Stimulated activated CD8-positive, alpha-beta memory T cell treated with anti-CD3 and anti-CD28 coated beads, Interleukin-12 subunit alpha, Interleukin-12 subunit beta, amount 100 ng/mL, for 4 hours (primary cell): ENCODE data around the gene MAL.

Source experiments
- DNase-seq: peaks from one replicate; pipeline ENCODE4 v3.0.0-alpha.2; 2020; ENCODE audit warnings: low read depth

MAL gene

DNA sequence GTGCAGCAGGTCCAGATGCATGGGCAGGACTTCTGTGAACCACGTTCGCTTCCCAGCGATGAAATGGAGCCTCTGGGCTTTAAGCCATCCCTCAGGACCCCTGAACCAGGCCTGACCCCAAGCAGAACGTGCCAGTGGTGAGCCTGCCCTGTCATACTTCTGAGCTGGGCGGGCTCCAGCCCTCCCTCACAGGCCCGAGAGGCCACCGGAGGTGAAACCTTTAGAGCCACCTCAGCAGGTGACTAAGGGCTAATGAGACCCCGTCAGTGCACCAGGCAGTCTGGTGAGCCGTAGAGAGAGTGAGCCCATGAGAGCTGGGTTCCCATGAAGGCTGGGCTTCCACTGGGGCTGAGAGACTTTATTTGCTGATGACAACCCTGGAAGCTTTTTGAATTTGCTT is 8.9 kb upstream of the MAL start:
- no peak for DNase-seq

DNA sequence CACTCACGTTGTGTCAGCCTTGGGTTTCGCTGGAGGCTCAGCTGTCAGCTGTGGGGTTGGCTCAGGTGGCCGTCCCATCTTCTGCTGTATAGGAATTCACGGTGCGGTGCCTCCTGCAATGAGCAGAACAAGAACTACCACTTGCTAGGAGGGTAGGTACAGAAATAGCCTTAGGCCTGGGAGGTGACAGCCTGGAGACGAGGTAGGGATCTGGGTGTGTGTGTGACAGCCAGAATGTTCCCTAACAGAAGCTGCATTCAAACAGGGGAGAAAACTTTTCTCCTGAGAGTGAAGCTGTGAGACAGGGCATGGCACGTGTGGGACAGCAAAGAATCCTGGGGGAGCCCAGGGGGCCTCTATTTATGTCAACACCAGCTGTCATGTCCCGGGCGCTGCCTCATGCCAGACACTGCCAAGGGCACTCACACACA is 8.4 kb upstream of the MAL start:
- DNase-seq, result no peak

DNA sequence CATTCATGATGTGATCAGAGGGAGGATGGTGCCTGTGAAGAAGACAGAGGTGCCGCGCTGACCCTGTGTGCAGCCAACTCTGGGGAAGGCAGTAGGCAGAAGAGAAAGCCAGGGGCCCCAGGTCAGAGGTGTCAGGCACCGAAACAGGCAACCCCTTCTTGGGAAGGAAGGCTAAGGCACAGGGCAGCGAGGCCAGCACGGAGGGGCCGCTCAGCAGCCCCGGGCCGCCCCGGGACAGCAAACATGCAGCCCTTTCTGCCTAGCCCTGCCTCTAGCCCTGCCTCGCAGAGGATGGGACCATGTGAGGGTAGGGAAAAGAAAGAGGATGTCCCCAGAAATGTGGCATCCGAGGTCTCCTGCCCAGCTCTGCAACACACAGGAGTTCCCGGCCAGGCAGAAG is 7.7 kb upstream of the MAL start:
- no peak for DNase-seq

DNA sequence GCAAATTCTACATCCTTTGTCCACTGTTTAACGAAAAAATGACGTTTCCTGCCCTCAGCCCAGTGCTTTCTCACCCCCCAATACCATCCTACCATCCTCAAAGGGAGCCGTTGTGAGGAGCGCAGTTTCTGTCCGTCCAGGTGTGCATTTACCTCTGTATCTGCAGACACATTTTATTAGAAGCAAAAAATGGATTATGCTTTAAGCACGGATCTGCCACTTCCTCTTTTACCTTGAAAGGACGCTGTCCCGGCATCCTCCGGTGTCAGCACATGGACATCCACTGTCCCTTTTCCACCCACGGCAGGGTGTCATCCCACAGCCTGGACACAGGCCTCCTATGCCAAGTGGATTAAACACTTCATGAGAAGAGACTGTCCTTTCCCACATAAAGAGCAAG is 7.2 kb upstream of the MAL start:
- DNase-seq, result no peak

DNA sequence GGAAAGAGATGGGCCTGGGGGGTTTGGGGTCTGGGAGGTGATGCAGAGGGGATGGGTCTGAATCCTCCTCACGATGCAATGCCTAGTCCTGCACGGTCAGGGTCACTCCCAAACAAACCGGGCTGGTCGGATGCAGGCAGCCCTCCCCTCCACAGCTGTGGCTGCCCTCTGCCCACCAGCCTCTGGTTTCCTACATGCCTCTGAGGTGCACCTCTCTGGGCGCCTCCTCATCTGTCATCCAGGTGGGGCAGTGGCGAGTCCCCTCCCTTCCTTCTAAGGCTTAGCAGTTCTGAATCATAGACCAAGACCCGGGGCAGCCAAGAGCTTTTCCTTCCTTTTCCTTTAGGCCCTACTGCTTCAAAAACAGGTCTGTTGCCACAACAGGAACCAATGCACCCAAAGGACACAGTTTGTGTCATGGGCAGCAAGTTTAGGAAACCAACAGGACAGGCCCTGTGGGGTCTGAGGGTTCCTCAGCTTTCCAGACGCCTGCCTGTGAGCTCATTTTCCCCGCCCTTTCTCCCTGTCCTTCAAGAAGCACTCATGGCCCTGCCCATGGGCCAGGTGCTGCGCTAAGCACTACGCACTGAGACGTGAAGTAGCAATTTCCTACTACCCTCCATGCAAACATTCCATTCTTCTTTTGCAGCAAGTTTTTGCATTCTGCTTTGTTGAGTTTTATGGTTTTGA is 6.5 kb upstream of the MAL start:
- no peak for DNase-seq

DNA sequence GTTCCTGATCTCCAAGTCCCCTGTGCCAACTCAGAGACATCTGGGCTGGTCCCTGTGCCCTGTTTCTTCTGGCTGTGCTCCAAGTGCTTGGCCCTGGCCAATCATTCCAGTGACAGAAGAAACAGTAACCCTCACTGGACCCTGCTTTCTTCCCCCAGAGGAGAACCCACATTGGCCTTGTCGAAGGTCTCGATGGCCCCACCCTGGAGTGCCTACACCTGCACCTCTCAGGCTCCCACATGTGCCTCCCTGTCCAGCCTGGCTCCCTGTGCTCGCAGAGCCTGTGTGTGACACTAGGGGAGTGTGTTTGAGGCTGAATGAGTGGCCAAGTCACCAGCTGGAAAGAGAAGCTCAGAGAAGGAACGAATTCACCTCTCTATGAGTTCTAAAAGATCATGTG is 5.9 kb upstream of the MAL start:
- DNase-seq, result no peak

DNA sequence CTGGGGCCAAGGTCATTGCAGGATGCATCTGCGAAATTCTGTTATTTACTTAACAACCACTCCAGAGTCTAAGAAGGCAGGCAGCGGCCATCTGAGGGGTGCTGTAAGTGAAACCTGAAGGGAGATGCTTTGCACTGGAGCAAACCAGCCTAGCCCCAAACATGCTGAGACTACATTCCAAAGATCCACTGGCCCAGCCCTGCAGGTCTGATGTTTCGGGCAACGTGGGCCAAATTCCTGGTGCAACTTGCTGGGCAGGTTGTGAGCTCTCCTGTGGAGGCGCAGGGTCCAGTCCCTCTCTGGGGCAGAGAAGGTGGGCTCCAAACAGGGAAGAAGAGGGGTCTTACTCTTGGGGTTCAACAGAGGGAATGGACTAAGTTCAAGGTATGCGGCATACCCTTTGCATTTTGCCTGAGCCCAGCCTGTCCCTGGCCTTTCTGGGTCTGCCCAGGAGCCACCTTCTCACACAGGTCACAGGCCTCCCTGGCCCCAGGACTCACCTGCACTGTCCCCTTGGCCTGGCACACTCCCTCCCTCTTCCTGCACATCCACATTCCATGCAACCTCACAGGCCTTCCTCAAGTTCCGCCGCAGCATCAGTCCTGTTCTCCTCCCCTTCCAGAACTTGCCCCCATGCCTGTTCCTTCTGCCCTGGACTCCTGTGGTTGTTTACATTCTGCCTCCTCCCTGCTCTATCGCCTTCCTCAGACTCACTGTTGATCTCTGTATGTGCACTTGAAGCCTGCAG is 5.1 kb upstream of the MAL start:
- no peak for DNase-seq

DNA sequence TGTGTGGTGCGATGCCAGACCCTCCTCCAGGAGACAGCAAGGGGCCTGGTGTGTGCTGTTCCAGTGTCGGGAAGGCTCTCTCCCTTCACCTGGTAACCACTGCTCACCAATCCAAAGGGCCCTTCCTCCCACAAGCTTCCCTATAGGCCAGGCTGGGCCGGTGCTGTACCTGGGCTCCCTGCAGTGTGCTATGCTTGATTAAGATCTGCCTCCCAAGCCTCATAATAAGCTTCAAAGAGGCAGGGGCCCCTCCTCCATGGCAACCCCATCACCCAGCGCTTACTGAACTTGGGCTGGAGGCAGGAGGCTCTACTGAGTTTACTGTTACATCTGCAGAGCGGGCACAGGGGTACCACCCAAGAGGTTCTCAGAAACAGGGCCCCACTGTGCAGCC is 4.5 kb upstream of the MAL start:
- DNase-seq, result no peak

DNA sequence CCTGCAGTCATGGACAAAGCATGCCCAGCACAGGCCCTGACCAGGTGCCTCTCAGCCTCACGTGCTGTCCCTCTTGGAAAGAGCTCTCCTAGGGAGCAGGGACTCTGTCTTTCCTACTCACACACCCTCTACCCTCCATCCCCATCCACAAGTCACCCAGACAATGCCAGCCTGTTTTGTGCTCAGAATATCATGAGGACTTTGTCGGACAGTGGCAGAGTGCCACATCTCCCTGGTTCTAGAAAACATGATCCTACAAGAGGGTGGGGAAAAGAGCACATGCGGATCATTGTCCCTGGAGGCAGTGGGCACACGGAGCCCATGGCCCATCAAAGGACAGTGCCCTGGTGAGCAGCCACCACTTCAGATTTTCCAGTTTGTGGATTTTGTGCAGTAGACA is 3.7 kb upstream of the MAL start:
- DNase-seq, result no peak

DNA sequence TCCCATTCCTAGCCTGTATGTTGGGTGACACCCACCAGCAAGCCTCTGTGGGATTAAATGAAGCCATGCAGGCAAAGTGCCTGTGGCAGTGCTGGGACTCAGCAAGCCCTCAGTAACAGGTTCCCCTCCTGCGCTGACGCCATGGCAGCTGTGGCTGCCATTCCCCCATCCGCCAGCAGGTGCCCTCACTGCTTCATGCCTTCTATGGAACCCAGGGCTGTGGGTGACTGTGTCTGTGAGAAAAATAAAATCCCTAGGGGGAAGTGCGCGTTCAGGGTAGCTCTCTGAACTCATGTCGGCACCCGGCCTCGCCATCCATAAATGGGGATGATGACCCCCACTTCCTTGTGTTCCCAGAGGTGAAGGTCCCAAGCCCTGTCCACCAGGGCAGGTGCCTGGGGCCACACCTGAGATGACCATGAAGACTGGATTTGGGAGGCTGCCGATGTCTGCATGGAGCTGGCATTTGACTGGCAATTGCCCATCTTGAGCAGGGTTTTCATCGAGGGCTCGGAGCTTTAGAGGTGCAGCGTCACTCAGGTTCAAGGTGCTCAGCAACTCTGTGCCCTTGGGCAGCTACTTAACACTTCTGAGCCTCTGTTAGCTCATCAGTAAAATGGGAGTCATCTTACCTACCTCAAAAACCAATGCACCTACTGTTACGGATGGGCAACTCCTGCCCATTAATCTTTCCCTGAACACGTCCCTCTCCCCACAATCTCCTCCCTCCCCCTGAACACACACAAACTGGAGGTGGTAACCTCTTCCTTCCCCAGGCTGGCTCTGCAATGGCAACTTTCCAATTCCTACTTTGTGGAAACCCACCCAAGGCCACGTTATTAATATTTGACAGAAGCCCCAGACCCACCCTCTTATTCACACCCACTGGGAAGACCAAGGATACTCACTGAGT is 2.9 kb upstream of the MAL start:
- DNase-seq, result peak; percentile 63

DNA sequence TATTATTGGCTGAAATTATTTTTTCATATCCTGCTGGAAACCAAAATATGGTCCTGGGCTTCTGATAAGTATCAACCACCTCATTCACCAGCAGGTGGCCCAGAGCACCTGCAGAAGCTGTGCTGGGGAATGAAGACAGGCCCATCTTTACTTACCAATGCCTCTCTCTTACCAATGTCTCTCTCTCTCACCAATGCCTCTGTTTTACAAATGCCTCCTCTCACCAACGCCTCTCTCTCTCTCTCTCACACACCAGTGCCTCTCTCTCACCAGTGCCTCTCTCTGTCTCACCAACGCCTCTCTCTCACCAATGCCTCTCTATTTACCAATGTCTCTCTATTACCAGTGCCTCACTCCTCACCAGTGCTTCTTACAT is 2.3 kb upstream of the MAL start:
- peak; percentile 13 for DNase-seq

DNA sequence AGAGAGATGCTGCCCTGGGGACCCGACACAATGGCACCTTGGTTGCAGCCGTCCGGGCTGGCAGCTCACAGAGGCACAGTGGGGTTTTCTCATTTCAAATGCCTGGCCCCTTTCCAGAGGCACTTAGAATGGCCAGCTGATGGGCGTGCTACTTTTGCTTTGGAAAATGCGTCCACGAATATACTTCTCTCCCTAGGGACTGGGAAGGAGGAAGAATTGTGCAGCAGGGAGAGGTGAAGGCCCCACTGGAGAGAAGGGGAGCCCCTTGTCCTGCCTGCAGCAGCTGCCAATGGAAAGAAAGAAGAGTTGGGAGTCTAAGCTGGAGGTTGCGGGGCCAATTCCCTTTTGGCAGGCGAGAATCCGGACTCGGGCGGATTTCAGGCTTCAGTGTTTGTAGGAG is 1.1 kb upstream of the MAL start:
- DNase-seq, result no peak

DNA sequence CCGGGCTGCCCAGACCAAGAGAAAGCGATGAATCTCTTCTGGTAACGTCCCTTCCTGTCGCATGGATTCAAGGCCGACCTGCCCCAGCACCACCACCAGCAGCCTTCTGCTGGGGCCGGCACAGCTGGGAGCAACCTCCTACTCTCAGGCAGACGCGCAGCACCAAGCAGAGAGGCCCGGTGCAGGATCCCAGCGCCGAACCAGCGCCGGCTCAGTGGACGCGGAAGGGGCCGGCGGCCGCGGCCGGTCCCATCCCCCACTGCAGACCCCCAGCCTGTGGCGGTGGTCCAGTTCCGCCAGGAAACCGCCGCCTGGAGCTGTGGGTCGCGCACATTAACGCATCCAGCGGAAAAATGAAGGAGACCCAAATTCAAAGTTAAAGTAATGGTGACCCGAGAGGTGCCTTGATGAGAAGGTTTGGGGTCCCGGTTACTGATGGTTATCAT is 525 bp upstream of the MAL start:
- no peak for DNase-seq

DNA sequence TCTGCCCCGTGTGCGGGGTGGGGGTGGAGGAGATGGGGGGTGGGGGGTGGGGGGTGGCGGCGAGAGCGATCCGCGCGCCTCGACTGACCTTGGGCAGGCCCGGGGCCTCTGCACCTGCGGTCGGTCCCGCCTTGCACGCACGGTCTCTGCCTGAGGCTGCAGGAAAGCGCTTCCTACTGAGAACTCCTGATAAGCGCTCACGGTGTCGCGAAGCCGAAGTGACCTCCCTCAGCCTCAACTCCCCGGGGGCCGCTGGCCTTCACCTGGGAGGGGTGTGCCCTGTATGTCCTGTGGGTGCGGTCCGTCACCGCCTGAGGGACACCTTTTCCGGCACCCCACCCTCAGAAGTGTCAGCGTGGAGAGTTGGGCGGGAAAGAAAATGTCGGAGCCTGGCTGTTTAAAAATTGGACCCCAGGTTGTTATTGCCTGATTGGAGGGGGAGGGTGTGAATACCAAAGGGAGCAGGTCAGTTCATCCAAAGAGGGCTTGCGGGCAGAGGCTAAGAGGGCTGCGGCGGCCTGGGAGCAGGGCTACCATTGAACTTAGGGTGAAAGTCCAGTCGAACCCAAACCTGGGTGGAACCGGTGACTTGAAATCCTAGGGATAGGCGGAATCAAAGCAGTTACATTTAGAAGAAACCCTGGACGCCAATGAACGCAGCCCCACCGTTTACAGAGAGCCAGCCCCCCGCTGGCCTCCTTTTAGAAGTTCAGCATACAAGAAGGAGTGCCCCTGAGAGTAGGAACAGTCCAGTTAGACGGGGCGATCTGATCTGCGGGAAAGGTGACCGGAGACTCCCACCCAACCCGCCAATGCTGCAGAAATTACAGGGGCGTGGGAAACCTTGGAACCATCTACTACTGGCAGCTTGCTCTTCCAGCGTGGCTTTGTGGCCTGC is 1.2 kb downstream of the MAL start:
- DNase-seq, result no peak

DNA sequence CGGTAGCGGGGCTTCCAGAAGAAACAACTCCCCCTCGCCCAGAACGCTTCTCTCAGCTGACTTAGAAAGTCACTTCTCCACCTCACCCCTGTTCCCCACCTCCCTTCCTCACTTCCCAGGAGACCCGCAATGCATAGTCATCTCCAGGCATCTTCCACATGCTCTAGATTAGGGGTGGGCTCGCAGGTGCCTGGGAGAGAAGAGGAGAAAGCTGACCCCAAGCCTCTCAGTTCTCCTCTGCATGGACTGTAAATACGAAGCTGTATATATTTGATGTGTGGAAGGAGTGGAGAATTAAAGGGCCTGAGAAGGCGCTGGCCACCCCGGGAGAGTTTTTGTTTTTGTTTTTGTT is 1.8 kb downstream of the MAL start:
- DNase-seq, result no peak

DNA sequence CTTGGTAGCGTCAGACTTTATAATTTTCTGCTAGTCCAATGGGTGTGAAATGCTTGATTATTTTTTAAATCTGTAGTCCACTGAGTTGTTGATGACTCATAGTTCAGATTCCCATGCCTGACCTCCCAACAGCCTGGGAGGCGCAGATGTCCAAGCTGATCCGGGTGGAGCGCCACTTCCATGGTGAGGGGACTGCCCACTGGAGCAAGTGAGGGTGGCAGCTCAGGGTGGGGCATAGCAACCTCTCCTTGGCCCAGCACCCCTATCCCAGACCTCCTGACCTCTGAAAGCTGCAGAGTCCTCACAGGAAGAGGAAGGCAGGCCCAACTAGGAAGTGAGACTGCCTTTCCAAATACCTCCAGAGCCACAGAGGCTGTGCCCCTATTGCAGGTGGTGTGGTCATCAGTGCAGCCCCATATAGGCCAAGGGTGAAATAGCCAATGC is 4.4 kb downstream of the MAL start:
- no peak for DNase-seq

DNA sequence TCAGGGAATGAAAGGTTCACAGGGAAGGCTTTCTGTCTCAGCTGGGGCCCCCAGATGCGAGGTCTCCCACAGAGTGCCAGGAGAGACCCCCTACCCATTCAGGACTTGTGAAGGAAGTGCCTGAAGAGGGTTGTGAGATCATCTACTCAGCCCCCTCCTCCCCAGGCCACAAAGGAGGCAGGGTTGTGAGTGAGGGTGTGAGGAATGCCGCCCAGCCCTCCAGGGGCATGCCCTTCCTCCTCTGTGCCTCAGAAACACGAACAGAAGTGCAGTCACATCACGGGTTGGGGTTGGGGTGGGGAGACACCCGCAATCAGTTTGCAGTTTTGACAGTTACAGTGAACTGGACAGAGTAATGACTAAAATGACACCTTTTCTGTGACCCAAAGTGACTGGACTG is 5.0 kb downstream of the MAL start:
- no peak for DNase-seq

DNA sequence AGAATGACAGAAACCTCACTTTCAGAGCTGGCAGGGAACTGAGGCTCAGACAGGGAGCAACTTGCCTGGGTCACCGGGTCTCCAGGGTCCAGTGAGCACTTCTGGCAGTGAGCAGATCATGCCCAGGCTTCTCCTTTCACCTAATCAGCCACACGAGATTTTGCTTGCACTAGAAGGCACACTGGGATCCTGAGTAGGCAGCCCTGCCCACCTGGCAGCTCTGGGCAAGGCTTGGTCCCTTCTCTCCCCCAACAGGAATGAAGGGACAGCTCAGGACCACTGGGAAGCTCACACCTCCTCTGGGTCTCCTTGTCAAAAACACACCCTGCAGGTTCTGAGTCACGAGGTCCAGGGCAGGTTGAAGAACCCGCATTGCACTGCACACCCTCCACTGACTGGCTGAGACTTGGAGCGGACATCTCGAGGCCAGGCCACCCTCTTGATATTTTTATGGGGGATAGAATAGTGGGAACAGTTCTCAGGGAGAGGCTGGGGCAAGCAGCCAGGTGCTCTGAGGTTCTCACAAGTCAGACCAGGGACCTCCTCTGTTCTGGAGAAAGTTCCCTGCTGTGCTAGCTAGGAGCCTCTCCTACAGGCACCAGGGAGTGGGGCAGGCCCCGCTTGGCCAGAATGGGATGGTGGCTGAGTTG is 5.7 kb downstream of the MAL start:
- no peak for DNase-seq

DNA sequence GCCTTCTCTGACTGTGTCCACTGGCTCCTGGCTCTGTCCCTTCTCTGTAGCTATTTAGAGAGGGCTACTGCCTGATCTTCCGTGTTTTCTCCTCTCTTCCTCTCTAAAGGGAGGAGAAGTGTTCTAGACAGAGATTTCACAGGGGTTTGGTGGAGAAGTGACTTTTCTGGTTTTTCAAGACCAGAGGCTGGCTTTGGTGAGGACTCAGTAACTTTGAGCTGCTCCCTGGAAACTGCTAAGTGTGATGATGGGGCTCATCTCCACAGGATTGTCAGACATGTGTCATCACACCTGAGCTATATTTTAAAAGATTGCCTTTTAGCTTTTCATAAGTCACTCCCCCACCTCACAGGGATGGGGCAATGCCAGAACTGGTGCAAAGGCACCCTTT is 6.2 kb downstream of the MAL start:
- no peak for DNase-seq

DNA sequence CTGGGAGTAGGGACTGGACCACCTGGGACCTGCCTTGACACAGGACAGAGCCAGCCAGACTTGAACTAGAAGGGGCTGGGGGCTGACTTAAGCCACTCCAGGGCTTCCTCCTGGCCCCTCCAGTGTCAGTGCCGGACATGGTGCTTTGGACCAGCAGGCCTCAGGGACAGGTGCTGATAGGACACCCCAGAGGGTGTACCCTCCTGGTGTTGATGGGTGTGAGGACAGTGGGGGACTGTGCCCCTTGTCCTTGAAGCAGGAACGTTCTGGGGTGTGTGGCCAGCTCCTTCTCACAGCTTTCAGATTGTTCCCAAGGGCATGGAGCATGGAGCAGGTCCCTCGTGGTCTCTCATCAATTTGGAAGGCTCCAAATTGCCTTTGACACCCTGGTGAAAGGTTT is 6.8 kb downstream of the MAL start:
- no peak for DNase-seq

DNA sequence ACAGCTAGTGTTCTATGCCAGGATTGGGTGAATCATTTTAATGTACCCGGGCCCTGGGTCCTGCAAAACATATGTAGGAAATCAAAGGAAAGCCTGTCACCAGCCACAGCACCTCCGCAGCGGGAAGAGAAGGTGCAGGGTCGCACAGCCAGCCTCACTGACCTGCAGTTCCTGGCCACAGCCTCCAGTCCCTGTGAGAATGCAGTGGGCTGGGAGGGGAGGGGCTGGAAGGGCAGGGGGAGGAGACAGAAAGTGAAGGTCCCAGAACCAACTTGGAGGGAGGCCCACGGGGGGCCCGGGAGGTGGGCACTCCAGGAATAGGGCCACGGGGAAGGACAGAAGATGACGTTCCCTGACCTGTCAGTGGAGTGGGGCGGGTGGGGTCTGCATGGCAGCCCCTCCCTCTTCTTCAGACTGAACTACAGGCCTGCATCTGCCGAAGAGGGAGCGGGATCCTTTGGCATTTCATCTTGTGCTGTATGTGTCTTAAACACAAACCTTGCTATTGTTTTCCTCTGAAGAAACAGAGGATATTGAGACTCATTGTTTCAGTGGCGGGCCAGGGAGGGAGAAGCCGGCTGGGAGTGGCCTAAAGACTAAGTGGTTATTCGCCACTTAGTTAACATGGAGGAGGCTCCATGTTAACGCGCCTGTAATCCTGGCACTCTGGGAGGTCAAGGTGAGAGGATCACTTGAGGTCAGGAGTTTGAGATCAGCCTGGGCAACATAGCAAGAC is 7.5 kb downstream of the MAL start:
- DNase-seq, result no peak
